Measurements from ENCODE around the gene NR4A1. TPM values are rescaled to one million over a fixed set of nuclear protein-coding genes. Genes with fewer than 3 reads are reported as not detected.

Gene NR4A1
- total and polyA plus RNA-seq, 2 experiments from 2014 or later: 13.7 to 24.1 TPM

DNA sequence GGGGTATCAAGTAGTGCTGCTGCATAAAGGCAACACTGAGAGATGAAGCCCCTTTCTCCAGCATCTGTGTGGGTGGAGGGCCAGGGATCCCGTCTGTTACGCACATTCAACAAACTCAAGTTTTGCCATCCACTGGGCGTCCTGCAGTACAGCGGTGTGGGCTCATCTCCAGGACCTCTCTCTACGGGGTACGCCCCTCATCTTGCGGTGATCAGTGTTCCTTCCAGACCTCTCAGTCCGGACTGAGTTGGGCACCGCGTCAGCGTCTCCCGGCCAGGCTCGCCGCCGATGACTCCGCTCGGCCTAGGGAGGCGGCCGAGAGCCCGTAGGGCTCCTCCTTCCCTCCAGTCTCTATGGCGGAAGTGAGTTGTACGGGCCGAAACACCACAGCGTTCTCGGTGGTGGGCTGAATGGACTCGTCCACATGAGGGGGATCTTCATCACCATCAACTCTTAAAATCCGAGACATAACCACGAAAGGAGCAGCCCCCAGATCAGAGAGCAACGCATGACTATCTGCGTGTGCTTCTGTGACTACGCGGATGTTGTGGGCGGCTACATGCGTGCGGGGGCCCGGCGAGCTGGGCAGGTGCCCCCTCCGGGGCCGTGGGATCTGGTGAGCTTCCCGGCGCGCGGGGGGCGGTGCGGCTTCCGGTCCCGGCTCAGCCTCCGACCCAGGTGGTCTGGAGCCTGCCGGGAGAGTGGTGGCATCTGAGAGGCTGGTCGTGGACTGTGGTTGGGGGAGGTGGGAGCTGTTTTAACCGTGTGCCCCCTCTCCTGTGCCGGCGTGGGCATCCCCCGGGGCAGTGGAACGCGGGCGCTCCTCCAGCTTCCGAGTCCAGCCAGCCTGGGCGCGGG is 18.3 kb downstream of the NR4A1 start, which contains the start of gene ATG101:
ATG101 (plus strand) TSS at position 652 of the 858 bp plus-strand sequence. CDS start 3,673 bp downstream, outside the sequence.
- DNase-seq (ENCODE audit: low read depth in 1 of 2, low spot score in 1 of 2): peak; percentile 95 to 97
- TF ChIP-seq, protein P1, sequence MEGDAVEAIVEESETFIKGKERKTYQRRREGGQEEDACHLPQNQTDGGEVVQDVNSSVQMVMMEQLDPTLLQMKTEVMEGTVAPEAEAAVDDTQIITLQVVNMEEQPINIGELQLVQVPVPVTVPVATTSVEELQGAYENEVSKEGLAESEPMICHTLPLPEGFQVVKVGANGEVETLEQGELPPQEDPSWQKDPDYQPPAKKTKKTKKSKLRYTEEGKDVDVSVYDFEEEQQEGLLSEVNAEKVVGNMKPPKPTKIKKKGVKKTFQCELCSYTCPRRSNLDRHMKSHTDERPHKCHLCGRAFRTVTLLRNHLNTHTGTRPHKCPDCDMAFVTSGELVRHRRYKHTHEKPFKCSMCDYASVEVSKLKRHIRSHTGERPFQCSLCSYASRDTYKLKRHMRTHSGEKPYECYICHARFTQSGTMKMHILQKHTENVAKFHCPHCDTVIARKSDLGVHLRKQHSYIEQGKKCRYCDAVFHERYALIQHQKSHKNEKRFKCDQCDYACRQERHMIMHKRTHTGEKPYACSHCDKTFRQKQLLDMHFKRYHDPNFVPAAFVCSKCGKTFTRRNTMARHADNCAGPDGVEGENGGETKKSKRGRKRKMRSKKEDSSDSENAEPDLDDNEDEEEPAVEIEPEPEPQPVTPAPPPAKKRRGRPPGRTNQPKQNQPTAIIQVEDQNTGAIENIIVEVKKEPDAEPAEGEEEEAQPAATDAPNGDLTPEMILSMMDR (IDR thresholded peaks at IDR 0.05; ENCODE audit: low read depth, low read length): peak; percentile 76
- H3K27me3 ChIP-seq: no peaks in the 10 kb centered on the region
- peak within 1 kb of the TSS; percentile 95 for H3K27ac ChIP-seq
- peak within 1 kb of the TSS; percentile 86 for H3K4me3 ChIP-seq
- no peaks in the 10 kb centered on the region for H3K9me3 ChIP-seq (ENCODE audit: low read depth)
- peaks cover 7% of the 10 kb centered on the region for H3K4me1 ChIP-seq (ENCODE audit: low read depth)
- no peaks in the 10 kb centered on the region for H3K36me3 ChIP-seq

DNA sequence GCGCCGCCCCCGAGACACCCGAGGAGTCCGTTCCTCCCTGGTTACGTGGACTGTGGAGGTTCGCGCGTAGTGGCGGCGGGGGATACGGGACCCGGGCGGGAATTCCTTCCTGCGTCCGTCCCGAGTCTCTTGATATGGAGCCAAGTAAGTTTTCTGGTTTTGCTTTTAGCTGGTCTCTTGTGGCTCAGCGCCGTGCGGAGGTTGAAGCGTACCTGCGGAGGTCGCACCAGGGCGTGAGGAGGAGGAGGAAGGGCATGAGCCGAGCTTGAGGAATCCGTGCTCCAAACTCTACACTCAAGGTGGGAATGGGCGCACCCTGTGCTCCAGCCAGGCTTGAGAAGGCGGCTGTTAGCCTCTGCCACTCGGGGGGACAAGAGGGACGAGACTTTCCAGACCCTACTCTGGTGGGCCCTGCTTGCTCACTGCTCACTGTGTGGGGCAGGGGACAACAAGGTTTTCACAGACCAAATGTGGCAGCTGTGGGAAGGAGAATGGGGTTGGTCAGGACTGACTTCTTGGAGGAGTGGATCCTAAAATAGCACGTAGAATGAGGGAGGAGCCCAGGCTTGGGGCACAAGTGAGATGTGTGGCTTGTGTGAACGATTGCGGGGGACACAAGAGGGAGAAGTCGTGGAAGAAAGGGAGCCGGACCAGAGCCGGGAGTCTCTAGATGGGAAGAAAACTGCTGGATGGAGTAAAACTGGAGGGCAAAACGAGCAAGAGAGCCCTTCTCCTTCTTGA is 19.1 kb downstream of the NR4A1 start:
- Histone ChIP-seq H3K4me3 (peak overlapping the region; percentile 86), H3K27ac (peak overlapping the region; percentile 95), H3K4me1 (ENCODE audit: low read depth) (peaks cover 7% of the 10 kb centered on the region), H3K27me3 (no peaks in the 10 kb centered on the region), H3K36me3 (peaks cover 1% of the 10 kb centered on the region), H3K9me3 (ENCODE audit: low read depth) (no peaks in the 10 kb centered on the region)
- DNase-seq (ENCODE audit: low read depth in 1 of 2, low spot score in 1 of 2): no peak
- TF ChIP-seq, protein P1 (IDR thresholded peaks at IDR 0.05; ENCODE audit: low read depth, low read length): peak; percentile 2

DNA sequence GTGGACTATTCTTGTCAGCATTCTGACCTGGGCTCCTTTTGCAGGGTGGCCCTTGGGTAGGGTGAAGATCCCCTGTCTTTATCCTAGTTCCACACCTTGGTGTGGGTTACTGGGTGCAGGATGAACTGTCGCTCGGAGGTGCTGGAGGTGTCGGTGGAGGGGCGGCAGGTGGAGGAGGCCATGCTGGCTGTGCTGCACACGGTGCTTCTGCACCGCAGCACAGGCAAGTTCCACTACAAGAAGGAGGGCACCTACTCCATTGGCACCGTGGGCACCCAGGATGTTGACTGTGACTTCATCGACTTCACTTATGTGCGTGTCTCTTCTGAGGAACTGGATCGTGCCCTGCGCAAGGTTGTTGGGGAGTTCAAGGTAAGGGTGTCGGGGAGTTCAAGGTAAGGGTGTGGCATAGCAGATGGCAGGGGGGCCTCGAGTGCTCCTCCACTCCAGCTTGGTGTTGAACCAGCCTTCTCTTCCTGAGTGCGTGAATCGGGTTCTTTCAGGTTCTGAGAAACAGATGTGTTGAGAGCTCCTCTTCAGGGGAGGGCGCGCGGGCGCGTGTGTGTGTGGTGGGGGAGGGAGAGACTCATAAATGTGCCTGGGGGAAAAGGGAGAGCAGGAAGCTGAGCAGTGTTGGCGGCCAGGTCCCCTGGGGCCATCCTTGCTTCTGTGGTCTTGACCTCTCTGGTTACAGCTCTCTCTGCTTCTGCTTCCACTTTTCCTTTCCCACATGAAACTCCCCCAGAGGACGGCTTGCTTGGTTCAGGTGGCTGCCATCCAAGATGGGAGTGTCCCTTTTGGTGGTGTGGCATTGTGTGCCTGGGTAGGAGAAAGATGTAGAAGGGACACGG is 22.5 kb downstream of the NR4A1 start:
- H3K36me3 ChIP-seq: peaks cover 3% of the 10 kb centered on the region
- H3K9me3 ChIP-seq (ENCODE audit: low read depth): no peaks in the 10 kb centered on the region
- no peak overlapping the region for H3K4me3 ChIP-seq
- peaks cover 7% of the 10 kb centered on the region for H3K4me1 ChIP-seq (ENCODE audit: low read depth)
- peak in 1 of 2 donors; percentile 73 for DNase-seq (ENCODE audit: low read depth in 1 of 2, low spot score in 1 of 2)
- TF ChIP-seq, protein P1 (IDR thresholded peaks at IDR 0.05; ENCODE audit: low read depth, low read length): no peak
- H3K27ac ChIP-seq: no peak overlapping the region
- no peaks in the 10 kb centered on the region for H3K27me3 ChIP-seq

DNA sequence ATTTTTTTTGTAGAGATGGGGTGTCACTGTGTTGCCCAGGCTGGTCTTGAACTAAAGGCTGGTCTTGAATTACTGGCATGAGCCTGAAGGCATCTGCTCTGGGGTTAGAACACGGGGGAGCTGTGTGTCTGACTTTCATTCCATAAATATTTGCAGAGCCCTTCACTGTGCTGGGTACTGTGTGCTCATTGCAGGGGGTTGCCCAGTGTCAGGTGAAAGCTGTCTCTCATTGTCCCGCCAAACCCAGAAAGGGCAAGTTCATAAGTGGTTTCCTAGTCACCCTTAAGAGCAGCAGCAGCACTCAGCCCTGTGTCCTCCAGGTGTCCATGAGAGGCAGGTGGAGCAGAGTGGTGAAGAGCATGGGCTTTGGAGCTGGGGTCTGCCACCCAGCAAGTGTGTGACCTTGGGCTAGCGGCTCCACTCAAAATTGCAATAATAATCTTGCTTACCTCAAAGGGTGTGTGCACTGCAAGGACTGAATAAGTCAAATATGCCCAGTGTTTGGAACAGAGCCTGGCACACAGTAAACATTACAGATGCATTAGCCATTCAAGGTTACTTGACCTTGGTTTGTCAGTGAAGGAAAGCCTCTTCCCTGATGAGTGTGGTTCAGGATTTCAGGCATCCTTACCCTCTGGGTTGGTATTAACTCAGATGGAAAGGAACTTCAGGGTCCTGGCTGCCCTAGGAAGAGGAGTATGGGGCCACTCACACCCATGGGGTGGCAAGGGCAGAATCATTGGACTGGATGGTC is 23.9 kb downstream of the NR4A1 start:
- no peaks in the 10 kb centered on the region for H3K9me3 ChIP-seq (ENCODE audit: low read depth)
- H3K27me3 ChIP-seq: no peaks in the 10 kb centered on the region
- H3K4me1 ChIP-seq (ENCODE audit: low read depth): peaks cover 7% of the 10 kb centered on the region
- no peak for DNase-seq (ENCODE audit: low read depth in 1 of 2, low spot score in 1 of 2)
- H3K4me3 ChIP-seq: no peak overlapping the region
- TF ChIP-seq, protein P1 (IDR thresholded peaks at IDR 0.05; ENCODE audit: low read depth, low read length): no peak
- H3K27ac ChIP-seq: no peak overlapping the region
- peaks cover 3% of the 10 kb centered on the region for H3K36me3 ChIP-seq

Data from cardiac muscle cell (in vitro differentiated cells and primary cell).